NCI-H1105 (cell line): ENCODE measurements around the gene PIK3R6.
A peak's percentile ranks its signal among the peaks of the same experiment; 100 is the strongest.

ENCODE experiments used
- DNase-seq: peaks from one replicate; lab custom pipeline; 2025; lab: John Stamatoyannopoulos, UW

PIK3R6 gene

DNA sequence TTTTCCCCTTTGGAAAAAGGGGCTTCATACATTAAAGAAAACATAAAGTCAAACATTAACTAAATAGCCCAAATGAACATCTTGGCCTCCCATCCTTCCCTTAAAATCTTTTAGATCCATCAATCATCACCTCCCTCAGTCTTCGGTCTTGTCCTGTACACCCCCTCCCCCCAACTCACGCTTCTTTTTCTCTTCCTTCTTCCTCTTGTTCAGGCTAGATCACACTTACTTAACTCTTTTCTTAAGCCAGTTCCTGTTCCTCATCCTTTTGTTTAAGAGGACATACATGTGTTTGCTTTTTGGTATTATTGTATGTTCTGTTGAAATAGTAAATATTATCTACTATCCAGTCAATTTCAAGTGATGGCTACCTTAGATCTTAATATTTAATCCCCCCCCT lies 73.8 kb downstream of the PIK3R6 start:
- DNase-seq, result no peak

DNA sequence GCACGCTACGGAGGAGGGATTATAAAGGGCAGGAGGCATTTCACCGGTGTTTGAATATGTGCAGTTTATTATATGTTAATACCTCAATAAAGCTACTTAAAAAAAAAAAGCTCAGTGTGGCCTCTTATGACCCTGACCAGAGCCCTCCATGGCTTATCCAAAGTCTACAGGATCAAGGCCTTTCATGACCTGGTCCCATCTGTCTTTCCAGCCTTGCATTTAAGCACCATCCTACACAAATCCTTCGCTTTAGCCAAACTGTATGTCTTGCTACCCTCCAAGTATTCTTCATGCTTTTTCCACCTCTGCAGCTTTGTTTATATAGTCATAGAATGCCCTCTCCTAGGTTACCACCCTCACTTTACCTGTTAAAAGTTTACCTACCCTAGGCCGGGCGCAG lies 74.8 kb downstream of the PIK3R6 start:
- DNase-seq, result no peak

DNA sequence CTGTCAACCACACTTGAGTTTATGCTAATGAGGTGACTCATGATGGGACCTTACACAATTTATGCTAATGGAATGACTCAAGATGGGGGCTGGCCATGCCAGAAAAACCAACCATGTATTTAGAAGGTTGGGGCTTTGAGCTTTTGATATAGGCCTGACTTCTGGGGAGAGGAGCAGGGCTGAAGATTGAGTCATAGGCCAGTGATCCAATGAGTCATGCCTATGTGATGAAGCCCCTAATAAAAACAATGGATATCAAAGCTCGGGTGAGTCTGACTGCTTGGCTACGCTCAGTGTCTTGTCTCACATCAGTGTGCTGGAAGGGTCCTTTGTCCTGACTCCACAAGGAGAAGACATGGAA lies 75.6 kb downstream of the PIK3R6 start:
- DNase-seq, result no peak

DNA sequence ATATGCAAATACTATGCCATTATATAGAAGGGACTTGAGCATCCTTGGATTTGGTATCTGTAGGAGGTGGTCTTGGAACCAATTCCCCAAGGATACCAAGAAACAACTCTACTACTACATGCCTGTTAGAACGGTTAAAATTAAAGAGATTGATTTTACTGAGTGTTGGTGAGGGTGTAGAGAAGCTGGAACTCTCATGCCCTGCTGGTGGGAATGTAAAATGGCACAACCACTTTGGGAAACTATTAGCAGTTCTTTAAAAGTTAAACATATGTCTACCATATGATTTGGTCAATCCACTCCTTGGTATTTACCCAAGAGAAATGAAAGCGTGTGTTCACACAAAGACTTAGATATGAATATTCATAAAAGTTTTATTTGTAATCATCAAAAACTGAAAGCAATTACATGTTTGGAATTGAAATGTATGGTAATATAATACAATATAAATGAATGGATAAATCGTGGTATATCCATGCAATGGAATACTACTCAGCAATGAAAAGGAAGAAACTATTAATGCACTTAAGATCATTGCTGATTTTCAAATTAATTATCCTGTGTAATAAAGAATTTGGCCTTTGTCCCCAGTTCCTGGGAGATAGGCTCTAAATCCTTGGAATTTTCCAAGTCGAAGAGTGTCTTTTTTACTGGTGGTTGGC lies 76.1 kb downstream of the PIK3R6 start:
- no peak for DNase-seq

DNA sequence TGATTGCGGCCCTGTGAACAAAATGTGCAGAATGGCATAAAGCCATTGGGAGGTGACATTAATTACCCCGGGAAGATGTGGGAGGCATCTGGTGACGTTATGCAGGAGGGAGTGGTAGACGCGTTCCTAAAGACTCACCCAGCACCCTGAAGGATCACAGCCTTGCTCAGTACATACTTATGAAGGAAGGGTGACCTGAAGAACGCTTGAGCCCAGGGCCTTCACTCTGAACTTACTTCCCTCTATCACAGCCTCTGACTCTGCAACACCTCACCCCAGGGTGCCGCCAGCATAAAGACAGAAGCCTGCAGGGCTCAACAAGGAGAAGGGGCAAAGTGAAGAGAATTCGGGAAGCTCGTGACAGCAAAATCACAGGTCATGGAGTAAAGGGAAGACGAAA lies 77.7 kb downstream of the PIK3R6 start:
- DNase-seq, result no peak

DNA sequence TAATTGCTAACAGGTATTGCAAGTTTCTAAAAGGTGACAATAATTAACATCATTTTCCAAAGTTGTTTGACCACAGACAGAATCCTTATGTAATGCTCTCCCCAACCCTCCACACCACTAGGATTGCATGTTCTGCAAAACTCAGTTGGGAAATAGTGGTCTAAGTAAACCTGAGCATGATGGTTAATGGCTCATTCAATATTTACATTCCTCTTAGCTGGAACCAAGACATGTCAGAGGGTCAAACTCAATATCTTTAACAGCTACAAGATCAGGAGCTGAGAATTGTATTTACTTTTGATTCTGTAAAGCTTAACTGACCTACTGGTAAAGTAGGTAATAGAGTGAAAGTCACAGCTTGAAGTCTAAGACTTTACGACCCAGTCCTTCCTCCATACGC lies 78.5 kb downstream of the PIK3R6 start:
- no peak for DNase-seq

DNA sequence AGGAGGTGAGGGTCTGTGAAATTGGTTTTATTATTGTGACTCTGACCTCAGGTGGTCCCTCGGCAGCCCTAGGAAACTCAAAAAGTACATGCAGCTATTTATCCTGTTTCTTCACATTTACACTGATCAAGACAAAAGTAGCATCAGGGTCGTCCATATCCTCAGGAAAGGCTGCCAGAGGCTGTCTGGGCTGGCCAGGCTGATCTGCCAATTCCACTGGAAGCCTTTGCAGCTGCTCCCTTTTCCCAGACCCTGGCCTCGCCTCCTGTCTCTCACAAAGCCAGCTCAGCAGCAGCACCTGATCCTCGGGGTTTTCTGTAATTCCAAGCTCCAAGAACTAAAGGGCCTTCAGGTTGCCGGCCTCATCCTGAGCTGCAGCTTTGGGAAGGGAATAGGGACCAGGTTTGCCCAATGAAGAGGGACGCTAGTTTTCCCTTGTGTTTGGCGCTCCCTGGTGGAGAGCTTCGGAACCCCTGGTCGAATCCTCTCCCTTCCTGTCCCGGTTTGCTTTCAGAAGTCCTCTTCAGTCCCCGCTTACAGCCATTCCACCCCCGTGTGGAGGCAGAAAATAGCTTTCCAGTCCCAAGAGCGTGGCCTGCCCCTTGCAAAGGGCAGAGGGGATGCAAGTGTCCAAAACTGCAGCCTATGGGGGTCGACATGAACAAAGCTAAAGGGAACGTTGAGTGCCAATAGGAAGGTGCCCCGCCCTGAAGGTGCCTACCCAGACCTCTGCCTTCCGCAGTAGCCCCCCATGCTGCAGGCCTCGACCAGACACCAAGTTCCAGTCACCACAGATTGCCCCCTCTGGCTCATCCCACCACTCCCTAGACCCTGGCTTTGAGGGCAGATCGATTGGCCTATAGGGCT lies 81.7 kb downstream of the PIK3R6 start:
- DNase-seq, result peak; percentile 77

DNA sequence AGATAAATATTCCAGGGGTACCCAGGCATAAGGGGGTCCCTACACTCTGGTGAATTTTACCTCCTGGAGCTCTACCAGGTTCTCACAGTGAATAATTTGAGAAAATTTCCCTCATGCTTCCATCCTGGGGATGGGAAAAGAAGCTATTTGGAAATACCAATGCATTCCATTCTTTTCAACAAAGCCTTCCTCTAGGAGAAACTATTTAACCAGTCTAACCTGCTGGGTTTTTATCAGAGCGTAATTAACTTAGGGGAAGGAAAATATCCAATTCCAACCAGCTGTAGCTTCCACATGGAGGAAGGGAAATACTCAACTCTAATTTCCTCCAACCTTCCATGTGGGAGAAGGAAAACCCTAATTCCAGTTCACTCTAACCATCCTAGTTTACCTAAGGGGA lies 85.3 kb downstream of the PIK3R6 start:
- DNase-seq, result no peak

DNA sequence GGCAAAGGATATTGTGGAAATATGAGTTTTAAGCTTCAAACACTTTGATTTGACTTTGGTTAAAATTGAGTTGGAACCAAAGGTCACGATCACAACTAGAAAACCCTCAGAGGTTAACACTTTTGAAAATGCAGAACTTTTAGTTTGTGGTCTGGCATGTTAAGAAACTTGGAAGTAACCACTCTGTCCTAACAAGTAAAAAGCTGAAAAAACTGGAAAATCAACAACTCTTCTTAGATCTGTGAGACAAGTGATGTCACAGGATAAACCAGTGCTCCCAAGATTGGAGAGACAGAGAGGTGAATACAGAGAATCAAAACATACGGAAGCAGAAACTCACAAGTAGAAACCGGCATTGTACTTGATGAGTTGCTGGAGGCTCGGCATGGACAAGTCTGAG lies 85.7 kb downstream of the PIK3R6 start:
- DNase-seq, result no peak

DNA sequence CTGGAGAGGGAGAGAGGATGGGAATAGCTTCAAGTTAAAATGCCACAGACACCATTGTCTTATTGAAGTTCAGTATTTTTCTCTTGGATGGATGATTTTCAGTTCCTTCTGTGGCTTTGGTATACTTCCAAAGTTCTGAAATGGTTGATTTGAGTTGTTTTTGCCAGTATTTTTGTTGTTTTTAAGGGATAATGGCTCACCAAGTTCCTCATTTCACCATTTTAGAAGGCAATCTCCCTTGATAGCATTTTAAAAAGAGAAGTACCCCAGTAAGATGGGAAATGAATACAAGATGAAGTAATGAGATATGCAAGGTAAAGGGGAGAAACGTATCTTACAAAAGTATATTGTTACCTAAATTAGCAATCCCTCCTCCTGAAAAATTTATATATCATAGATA lies 90.6 kb downstream of the PIK3R6 start:
- DNase-seq, result no peak

DNA sequence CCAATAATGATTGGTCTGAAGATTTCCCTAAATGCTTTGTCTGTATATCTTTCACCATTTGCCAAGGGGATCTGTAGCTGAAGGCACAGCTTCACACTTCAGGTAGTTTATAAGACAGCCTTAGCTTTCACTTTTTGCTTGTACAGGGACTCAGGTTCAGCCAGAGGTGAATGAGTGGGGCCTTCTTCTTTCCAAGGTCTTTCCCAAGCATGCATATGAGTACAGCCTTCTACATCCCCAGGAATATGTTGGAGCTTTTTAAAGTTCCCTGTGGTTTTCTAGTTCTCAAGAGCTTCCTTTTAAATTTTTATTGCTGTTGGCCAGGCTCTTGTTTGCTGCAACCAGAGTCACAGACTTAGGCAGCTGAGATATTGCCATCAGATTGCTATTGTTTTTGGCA lies 91.2 kb downstream of the PIK3R6 start:
- DNase-seq, result no peak

DNA sequence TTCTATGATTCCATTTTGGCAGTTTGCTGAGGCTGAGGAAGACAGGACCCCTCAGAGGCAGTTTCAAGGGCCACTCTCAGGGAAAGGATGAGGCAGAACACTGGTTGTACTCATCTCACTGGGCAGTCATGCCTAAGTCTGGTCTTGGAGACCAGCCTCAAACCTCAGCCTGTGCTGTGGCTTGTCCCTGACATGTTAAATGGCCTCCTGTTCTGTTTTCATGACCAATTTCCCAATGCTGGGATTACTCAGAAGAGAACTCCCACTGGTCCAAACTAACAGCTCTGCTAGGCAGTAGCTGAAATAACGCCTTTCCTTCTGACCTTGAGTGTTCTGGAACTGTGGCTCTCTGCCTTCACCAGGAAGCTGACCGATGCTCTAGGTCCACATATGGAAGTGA lies 100.7 kb downstream of the PIK3R6 start:
- DNase-seq, result no peak

DNA sequence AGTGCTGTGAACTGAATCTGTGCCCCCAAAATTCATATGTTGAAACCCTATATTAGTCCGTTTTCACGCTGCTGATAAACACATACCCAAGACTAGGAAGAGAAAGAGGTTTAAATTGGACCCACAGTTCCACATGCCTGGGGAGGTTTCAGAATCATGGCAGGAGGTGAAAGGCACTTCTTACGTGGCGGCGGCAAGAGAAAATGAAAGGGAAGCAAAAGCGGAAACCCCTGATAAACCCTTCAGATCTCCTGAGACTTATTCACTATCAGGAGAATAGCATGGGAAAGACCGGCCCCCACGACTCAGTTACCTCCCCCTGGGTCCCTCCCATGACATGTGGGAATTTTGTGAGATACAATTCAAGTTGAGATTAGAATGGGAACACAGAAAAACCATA lies 105.5 kb downstream of the PIK3R6 start:
- DNase-seq, result no peak

DNA sequence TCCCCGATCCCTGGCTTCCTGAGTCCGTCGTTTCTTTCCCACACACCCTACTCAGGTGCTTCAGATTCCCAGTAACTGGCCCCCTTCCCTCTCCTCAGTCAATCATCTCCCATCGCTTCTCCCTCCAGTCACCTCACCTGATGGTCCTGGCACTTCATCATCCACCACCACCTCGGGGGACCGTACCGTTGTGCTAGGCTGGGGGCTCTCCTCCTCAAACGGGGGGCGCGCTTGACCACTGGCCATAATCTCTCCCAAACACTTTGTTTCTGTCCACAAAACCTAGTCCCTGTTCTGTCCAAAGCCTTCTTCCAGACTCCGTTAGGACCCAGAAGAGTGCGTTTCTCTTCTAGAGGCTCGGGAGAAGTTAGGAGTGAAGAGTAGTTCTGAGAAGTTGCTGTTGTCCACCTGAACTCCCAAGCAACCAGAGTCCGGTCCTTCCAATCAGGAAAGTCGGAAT lies 109.3 kb downstream of the PIK3R6 start, which contains the start of gene SPDYE4:
SPDYE4 (minus strand) TSS at position 410 of the 460 bp plus-strand sequence; CDS start at position 246, 164 bp downstream.
- DNase-seq, result no peak

DNA sequence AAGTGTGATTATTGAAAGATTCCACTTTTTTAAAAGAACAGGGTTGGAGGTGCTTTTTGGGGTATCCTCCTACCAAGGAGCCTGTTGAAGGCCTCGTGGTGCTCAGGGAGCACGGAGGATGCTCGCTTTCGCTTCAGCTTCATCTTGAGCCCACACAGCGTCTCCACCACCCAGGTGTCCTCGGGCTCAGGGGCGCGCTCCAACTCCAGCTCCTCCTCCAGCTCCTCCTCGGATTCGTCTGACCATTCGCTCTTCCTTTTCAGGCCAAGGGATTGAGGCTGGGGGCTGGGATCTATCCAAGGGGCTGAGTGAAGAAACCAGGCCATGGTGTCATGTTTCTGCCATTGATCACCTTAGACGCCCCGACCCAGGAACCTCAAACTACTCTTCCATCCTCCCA lies 110.3 kb downstream of the PIK3R6 start:
- DNase-seq, result no peak

DNA sequence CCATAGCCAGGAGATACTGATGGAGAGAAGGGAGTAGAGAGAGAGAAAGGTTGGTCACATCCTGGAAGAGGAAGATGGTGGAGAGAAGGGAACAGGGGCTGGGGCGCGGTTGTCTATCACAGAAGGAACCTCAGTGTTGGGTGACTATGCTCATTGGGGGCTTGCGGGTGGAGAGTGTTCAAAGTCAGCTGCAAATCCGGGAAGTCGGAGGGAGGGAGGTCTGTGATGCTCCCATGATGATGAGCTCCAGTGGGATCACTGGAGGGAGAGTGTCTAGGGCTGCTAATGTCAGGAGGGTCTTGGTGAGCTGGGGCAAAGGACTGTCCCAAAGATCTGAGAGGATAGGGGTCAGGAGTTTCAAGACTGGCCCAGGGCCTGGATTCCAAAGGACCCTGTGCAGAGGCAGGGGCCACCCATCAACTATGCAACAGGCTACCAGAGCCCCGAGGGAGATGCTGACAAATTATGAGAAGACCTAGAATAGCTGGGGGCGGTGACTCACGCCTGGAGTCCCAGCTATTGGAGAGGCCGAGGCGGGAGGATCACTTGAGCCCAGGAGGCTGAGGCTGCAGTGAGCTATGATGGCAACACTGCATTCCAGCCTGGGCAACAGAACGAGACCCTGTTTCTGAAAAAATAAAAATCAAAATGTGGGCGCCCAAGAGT lies 111.8 kb downstream of the PIK3R6 start:
- no peak for DNase-seq

DNA sequence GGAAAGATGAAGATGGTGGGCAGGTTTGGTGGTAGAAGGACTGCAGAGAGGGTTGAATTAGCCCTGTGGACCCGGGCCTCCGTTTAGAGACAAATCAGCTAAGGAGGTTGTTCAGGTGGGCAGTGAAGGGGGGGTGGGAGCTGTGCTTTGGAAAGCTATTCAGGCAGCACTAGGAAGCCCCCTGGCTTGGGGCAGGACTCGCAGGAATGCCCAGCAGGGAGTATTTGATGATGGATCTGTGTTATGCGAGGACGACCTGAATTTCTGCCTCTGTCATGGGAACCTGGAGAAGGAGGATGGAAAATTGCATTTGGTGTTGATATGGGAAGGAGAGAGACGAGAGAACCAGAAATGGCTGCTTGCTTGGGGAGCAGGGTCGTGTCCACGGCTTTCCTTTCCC lies 112.6 kb downstream of the PIK3R6 start:
- no peak for DNase-seq

DNA sequence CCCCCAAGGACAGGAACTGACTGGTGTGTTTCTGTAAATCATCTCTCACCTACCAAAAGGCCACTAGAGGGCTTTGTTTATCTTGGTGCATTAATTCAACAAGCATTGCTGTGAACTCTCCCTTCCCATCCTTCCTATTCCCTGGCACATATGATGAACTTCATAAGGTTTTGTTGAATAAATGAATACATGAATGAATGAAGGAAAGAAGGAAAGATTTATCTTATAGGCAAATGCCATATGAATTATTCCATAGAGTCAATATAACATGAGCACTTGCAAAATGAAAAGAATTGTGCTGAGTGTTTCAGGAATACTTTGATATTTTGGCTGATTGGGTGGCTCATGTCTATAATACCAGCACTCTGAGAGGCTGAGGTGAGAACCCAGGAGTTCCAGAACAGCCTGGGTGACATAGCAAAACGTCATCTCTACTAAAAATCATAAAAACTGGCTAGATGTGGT lies 113.5 kb downstream of the PIK3R6 start:
- peak; percentile 33 for DNase-seq

DNA sequence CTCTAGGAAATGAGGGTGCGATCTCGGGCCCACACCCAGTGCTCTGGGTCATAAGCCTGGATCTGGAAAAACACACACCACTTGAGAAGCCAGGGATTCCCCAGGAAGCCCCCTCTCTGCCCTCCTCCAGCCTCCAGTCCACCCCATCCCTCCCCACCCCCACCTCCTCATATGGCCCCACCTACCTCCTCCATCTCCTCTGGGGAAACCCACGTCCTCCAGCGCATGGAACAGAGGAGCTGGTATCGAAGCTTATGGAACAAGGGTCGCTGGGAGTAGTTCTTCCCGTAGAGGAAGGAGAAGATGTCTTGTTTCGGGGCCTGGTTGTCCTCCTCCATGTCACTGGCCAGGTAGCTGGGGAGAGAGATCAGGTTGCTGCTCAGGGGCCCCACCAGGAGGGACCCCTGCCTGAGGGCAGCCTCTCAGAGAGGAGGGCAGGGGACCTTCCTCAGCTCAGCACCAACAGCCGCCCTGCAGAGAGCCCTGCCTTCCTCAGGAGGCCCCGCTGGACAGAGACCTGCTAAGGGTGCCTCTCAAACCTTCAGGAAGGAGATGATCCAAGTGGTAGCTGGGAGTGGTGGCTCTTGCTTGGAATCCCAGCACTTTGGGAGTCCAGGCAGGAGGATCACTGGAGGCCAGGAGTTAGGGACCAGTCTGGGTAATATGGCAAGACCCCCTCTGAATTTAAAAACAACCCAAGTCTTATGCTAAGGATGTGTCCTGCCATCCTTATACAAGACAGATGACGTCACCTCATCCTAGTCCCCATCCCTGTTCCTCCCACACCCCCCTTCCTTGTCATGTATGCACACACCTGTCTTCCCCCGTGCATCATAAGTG lies 114.1 kb downstream of the PIK3R6 start:
- no peak for DNase-seq
